HepG2 (cell line): ENCODE data around the gene FGFR3. TPM values are rescaled to one million over a fixed set of nuclear protein-coding genes. Genes with fewer than 3 reads are reported as not detected.
A peak's percentile ranks its signal among the peaks of the same experiment; 100 is the strongest.

Experiments
- AKNA ChIP-seq: sonication (generic); formaldehyde crosslinking; IDR thresholded peaks from 2 replicates; pipeline ENCODE4 v1.4.0; 2020; ENCODE audit warnings: missing genetic modification reagents, borderline replicate concordance
- ARID3A ChIP-seq: IDR thresholded peaks from 2 replicates; pipeline ENCODE4 v1.6.1; 2012; ENCODE audit warnings: low read depth, low read length, improper control_type of control experiment
- ARNTL ChIP-seq: sonication (generic); formaldehyde crosslinking; IDR thresholded peaks from 2 replicates; pipeline ENCODE4 v1.4.0; 2020; ENCODE audit warnings: mild to moderate bottlenecking, missing genetic modification reagents
- FOSL1 ChIP-seq: sonication (generic); formaldehyde crosslinking; IDR thresholded peaks from 2 replicates; pipeline ENCODE4 v1.9.0; 2021; ENCODE audit warnings: missing genetic modification reagents, borderline replicate concordance
- GTF2F1 ChIP-seq: fragments of 150-350 bp; IDR thresholded peaks from 2 replicates; pipeline ENCODE4 v1.6.1; 2014; ENCODE audit warnings: low read length
- KAT8 ChIP-seq: IDR thresholded peaks from 2 replicates; pipeline ENCODE4 v1.6.1; 2016; ENCODE audit warnings: missing genetic modification reagents, missing compliant biosample characterization
- KDM1A ChIP-seq: IDR thresholded peaks from 2 replicates; pipeline ENCODE4 v1.6.1; 2016; ENCODE audit warnings: missing compliant biosample characterization
- KDM6A ChIP-seq: IDR thresholded peaks from 2 replicates; pipeline ENCODE4 v1.6.1; 2016; ENCODE audit warnings: low read depth
- MATR3 ChIP-seq: sonication (generic); formaldehyde crosslinking; IDR thresholded peaks from 2 replicates; pipeline ENCODE4 v1.4.0; 2020; ENCODE audit warnings: missing genetic modification reagents
- MAX ChIP-seq: IDR thresholded peaks from 2 replicates; pipeline ENCODE4 v1.6.1; 2012; ENCODE audit warnings: inconsistent platforms
- RBM22 ChIP-seq: fragments of 200-400 bp; formaldehyde crosslinking; optimal IDR thresholded peaks from 2 replicates; pipeline ENCODE3; 2017; ENCODE audit warnings: mild to moderate bottlenecking, low read length, moderate library complexity
- SMAD9 ChIP-seq: sonication (generic); formaldehyde crosslinking; IDR thresholded peaks from 2 replicates; pipeline ENCODE4 v1.5.1; 2020; ENCODE audit warnings: mild to moderate bottlenecking, missing genetic modification reagents
- SNAI1 ChIP-seq: sonication (generic); formaldehyde crosslinking; IDR thresholded peaks from 2 replicates; pipeline ENCODE4 v1.5.0; 2020; ENCODE audit warnings: mild to moderate bottlenecking, missing genetic modification reagents, borderline replicate concordance
- TAF15 ChIP-seq: fragments of 200-400 bp; formaldehyde crosslinking; IDR thresholded peaks from one replicate; pipeline ENCODE4 v1.6.1; 2018; ENCODE audit warnings: mild to moderate bottlenecking, low read depth, low read length; ENCODE audit not compliant: poor library complexity, severe bottlenecking
- TOPORS ChIP-seq: sonication (generic); formaldehyde crosslinking; IDR thresholded peaks from 2 replicates; pipeline ENCODE4 v1.8.0; 2023; ENCODE audit warnings: mild to moderate bottlenecking, missing genetic modification reagents
- ZMAT5 ChIP-seq: sonication (generic); formaldehyde crosslinking; IDR thresholded peaks from 2 replicates; pipeline ENCODE4 v1.5.0; 2020; ENCODE audit warnings: mild to moderate bottlenecking, low read depth, missing genetic modification reagents, borderline replicate concordance
- ZNF264 ChIP-seq: sonication (generic); formaldehyde crosslinking; IDR thresholded peaks from 2 replicates; pipeline ENCODE4 v1.4.0; 2020; ENCODE audit warnings: missing genetic modification reagents
- ZNF446 ChIP-seq: sonication (generic); formaldehyde crosslinking; IDR thresholded peaks from 2 replicates; pipeline ENCODE4 v1.5.0; 2020; ENCODE audit warnings: mild to moderate bottlenecking, missing genetic modification reagents
- ZNF501 ChIP-seq: sonication (generic); formaldehyde crosslinking; IDR thresholded peaks from 2 replicates; pipeline ENCODE4 v1.5.1; 2020; ENCODE audit warnings: mild to moderate bottlenecking, moderate library complexity, missing genetic modification reagents
- polyA plus RNA-seq, 8 experiments: library from polyadenylated mRNA; depleted of rRNA in 3 of 8; stranded (reverse) in 7 of 8; unstranded in 1 of 8; fragments of >200 nt; fragmentation: Illumina TruSeq in 4 of 8; extraction: Trizol in 4 of 8; gene quantifications; 2 replicates each; pipeline versions ENCODE4 v1.2.1 to v1.2.3, GENCODE V29; 2011 to 2016; ENCODE audit warnings: low read depth in 4 of 8, missing spikeins in 1 of 8, mixed read lengths in 1 of 8; ENCODE audit not compliant: insufficient read depth in 1 of 8
- total RNA-seq, 5 experiments: library from RNA; depleted of rRNA; stranded (reverse); fragments of >200 nt; fragmentation: Illumina TruSeq; extraction: Trizol; gene quantifications; 2 replicates each; pipeline ENCODE4 v1.2.3, GENCODE V29; 2016; ENCODE audit warnings: low read depth in 1 of 5
- TF ChIP-seq, protein P1 (sequence below): sonication (generic); formaldehyde crosslinking; IDR thresholded peaks from 2 replicates; pipeline ENCODE4 v1.4.0; 2020; ENCODE audit warnings: missing genetic modification reagents, borderline replicate concordance

FGFR3 gene
- total and polyA plus RNA-seq, 2 of the 13 experiments (the other 11 are each of a cell fraction or from before 2014, with no cell fraction given): 103 to 109 TPM

DNA sequence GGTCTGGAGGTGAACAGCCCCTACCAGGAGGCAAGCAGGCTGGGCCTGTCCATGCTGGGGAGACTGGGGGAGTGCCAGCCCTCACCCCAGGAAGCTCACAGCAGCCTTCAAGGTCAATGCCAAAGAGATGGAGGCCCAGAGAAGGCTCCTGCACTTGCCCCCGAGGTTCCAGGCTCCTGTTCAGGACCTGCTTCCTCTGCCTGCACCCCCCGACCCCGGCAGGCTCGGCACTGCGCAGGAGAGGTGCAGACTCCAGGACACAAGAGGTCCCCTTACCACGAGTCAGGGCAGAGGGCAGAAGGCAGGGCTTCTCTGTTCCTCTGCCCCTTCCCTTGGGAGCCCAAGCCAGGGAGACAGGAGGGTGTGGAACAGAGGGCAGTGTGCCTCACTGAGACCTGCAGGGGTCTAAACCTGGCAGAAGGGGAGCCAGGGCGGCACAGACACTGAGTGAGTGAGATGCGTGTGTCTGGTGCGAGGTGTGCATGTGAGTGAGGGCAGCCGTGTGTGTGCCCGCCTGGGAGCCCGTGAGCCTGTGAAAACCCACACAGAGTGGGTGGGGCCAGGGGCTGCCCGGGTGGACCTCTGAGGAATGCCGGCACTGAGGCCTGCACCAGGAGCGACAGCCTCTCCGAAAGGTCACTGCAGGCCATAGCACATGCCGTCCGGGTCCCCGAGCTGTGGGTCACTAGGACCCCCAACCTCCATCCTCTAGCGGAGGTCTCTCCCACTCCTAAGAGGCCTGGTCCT, 30.7 kb upstream of the FGFR3 start (continued):
- no peak for TF ChIP-seq AKNA (CRISPR knock-in tag)
- no peak for TF ChIP-seq GTF2F1
- no peak for TF ChIP-seq MATR3 (CRISPR knock-in tag)
- TF ChIP-seq ARID3A: no peak
- 0 out of 2 replicates have a peak, but pooled peaks have one; percentile 23 for TF ChIP-seq SNAI1 (CRISPR knock-in tag)
- no peak for TF ChIP-seq ZNF446
- no peak for TF ChIP-seq KDM1A (CRISPR knock-in tag)
- TF ChIP-seq MAX: no peak
- no peak for TF ChIP-seq SMAD9 (CRISPR knock-in tag)
- TF ChIP-seq FOSL1 (CRISPR knock-in tag): no peak
- no peak for TF ChIP-seq TAF15
- TF ChIP-seq TOPORS (CRISPR knock-in tag): no peak
- TF ChIP-seq ZMAT5: no peak
- no peak for TF ChIP-seq ARNTL (CRISPR knock-in tag)
- no peak for TF ChIP-seq ZNF501 (CRISPR knock-in tag)
- TF ChIP-seq, protein P1, sequence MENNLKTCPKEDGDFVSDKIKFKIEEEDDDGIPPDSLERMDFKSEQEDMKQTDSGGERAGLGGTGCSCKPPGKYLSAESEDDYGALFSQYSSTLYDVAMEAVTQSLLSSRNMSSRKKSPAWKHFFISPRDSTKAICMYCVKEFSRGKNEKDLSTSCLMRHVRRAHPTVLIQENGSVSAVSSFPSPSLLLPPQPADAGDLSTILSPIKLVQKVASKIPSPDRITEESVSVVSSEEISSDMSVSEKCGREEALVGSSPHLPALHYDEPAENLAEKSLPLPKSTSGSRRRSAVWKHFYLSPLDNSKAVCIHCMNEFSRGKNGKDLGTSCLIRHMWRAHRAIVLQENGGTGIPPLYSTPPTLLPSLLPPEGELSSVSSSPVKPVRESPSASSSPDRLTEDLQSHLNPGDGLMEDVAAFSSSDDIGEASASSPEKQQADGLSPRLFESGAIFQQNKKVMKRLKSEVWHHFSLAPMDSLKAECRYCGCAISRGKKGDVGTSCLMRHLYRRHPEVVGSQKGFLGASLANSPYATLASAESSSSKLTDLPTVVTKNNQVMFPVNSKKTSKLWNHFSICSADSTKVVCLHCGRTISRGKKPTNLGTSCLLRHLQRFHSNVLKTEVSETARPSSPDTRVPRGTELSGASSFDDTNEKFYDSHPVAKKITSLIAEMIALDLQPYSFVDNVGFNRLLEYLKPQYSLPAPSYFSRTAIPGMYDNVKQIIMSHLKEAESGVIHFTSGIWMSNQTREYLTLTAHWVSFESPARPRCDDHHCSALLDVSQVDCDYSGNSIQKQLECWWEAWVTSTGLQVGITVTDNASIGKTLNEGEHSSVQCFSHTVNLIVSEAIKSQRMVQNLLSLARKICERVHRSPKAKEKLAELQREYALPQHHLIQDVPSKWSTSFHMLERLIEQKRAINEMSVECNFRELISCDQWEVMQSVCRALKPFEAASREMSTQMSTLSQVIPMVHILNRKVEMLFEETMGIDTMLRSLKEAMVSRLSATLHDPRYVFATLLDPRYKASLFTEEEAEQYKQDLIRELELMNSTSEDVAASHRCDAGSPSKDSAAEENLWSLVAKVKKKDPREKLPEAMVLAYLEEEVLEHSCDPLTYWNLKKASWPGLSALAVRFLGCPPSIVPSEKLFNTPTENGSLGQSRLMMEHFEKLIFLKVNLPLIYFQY (CRISPR knock-in tag): no peak
- no peak for TF ChIP-seq ZNF264
- no peak for TF ChIP-seq KAT8
- TF ChIP-seq KDM6A (CRISPR knock-in tag): no peak
- no peak for TF ChIP-seq RBM22
